ENCODE results near the gene WDR37.
"Not testable (repeated sequence)": the region's sequence is repeated elsewhere in the genome, so short reads cannot be mapped to it uniquely, and the experiment has no call there.

WDR37 gene

DNA sequence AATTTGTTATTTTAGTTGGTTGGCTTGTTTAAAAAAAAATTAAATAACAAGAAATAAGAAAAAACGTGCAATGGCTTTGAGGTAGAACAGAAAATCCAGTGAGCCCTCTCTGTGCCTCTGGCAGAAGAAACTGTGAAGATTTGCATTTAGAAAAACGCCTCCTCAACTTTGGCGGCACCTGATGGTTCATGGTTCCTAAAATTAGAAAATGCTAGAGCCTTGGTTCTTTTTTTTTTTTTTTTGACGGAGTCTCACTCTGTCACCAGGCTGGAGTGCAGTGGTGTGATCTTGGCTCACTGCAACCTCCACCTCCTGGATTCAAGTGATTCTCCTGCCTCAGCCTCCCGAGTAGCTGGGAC, 105.1 kb downstream of the WDR37 start:
- H2AK5ac ChIP-seq (ENCODE audit: low read depth, low read length); H2BK15ac ChIP-seq (ENCODE audit: low read length); H2AFZ ChIP-seq (ENCODE audit: low read length); H3K36me3 ChIP-seq (replicated peaks in 1 of 2; ENCODE audit: control insufficient read depth in 2 of 2, insufficient read depth in 2 of 2, low read length in 2 of 2); H3K27me3 ChIP-seq (ENCODE audit: control insufficient read depth in 3 of 3, insufficient read depth in 3 of 3, low read depth in 1 of 3, low read length in 3 of 3); H4K91ac ChIP-seq (ENCODE audit: low read depth, low read length, poor library complexity); H4K8ac ChIP-seq (ENCODE audit: low read depth, low read length); H3K9ac ChIP-seq (ENCODE audit: low read depth, low read length, poor library complexity); H2BK12ac ChIP-seq (ENCODE audit: low read length); DNase-seq (ENCODE audit: low spot score); H3K4me1 ChIP-seq (ENCODE audit: control insufficient read depth in 2 of 2, insufficient read depth in 1 of 2, low read depth in 1 of 2, low read length in 2 of 2); H3K27ac ChIP-seq (replicated peaks; ENCODE audit: low read length); H3K4me3 ChIP-seq (ENCODE audit: low read length in 2 of 2); H3K4me2 ChIP-seq (ENCODE audit: insufficient read depth, low read length, poor library complexity, severe bottlenecking); H3K14ac ChIP-seq (ENCODE audit: low read length); H2BK5ac ChIP-seq (ENCODE audit: low read length); H3K23ac ChIP-seq (ENCODE audit: low read depth, low read length, poor library complexity); H3K79me1 ChIP-seq (ENCODE audit: low read depth, low read length); H3K9me3 ChIP-seq (replicated peaks in 1 of 2; ENCODE audit: control insufficient read depth in 2 of 2, insufficient read depth in 1 of 2, low read depth in 1 of 2, low read length in 2 of 2); H2BK120ac ChIP-seq (ENCODE audit: low read depth, low read length); H3K4ac ChIP-seq (ENCODE audit: low read length); H3K18ac ChIP-seq (ENCODE audit: low read length): not testable (repeated sequence)
- no CpG with 5 or more reads among the region's 5 CpGs for WGBS, 2 donors (ENCODE audit: extremely low coverage in 2 of 2, insufficient read length in 2 of 2, insufficient replicate concordance in 1 of 2)

DNA sequence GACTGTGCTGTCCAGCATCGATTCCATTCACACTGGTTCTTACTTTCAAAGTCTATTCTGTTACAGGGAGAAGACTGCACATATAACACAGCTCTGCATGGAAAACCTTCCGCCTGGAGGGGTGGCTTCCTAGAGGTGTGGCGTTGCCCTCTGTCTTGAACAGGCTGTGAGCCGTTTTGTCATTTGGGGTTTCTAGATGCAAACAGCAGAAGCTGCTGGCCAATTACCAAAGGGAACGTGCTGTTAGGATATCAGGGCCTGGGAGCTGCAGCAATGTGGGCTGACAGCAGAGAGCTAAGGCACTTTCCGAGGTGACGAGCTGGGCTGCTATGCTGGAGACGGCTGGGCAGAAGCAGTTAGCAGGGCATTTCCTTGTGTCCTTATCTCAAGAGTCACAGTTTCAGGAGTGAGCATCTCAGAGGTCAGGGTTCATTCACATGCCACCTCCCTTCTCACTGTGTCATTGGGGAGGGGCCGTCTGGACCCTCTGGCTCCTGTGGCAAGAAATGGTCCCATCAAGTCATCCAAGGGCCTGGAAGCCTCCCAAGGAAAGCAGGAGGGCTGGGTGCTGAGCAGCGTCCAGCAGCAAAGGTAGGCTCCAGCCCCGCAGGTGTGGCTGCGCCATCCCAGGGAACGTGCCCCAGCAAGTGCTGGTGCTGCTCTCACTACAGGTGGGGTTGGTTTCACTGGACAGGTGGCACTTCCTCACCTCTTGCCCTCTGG, 106.5 kb downstream of the WDR37 start:
- Histone ChIP-seq H3K79me1 (ENCODE audit: low read depth, low read length) (no peaks in the 10 kb centered on the region), H3K4me2 (ENCODE audit: insufficient read depth, low read length, poor library complexity, severe bottlenecking) (no peak overlapping the region), H3K4me3 (ENCODE audit: low read length in 2 of 2) (peak overlapping the region in 1 of 2 donors; percentile 30), H3K27me3 (ENCODE audit: control insufficient read depth in 3 of 3, insufficient read depth in 3 of 3, low read depth in 1 of 3, low read length in 3 of 3) (peaks cover 0 to 2% (median 0%) of the 10 kb centered on the region in 3 experiments), H3K18ac (ENCODE audit: low read length) (peak overlapping the region; percentile 55), H3K4ac (ENCODE audit: low read length) (peak overlapping the region; percentile 67), H3K4me1 (ENCODE audit: control insufficient read depth in 2 of 2, insufficient read depth in 1 of 2, low read depth in 1 of 2, low read length in 2 of 2) (peaks cover 0 to 2% of the 10 kb centered on the region in 2 donors), H2BK5ac (ENCODE audit: low read length) (peak overlapping the region; percentile 7), H3K14ac (ENCODE audit: low read length) (no peak overlapping the region), H4K8ac (ENCODE audit: low read depth, low read length) (no peak overlapping the region), H2AK5ac (ENCODE audit: low read depth, low read length) (peak overlapping the region; percentile 66), H2AFZ (ENCODE audit: low read length) (no peak overlapping the region), H3K9me3 (replicated peaks in 1 of 2; ENCODE audit: control insufficient read depth in 2 of 2, insufficient read depth in 1 of 2, low read depth in 1 of 2, low read length in 2 of 2) (no peaks in the 10 kb centered on the region), H3K23ac (ENCODE audit: low read depth, low read length, poor library complexity) (no peak overlapping the region), H3K9ac (ENCODE audit: low read depth, low read length, poor library complexity) (peak overlapping the region; percentile 31), H3K27ac (replicated peaks; ENCODE audit: low read length) (no peak overlapping the region), H2BK120ac (ENCODE audit: low read depth, low read length) (no peak overlapping the region), H2BK12ac (ENCODE audit: low read length) (no peak overlapping the region), H4K91ac (ENCODE audit: low read depth, low read length, poor library complexity) (no peak overlapping the region), H2BK15ac (ENCODE audit: low read length) (no peak overlapping the region), H3K36me3 (replicated peaks in 1 of 2; ENCODE audit: control insufficient read depth in 2 of 2, insufficient read depth in 2 of 2, low read length in 2 of 2) (no peaks in the 10 kb centered on the region)
- WGBS, 2 donors (ENCODE audit: extremely low coverage in 2 of 2, insufficient read length in 2 of 2, insufficient replicate concordance in 1 of 2): no CpG with 5 or more reads among the region's 13 CpGs
- no peak for DNase-seq (ENCODE audit: low spot score)

DNA sequence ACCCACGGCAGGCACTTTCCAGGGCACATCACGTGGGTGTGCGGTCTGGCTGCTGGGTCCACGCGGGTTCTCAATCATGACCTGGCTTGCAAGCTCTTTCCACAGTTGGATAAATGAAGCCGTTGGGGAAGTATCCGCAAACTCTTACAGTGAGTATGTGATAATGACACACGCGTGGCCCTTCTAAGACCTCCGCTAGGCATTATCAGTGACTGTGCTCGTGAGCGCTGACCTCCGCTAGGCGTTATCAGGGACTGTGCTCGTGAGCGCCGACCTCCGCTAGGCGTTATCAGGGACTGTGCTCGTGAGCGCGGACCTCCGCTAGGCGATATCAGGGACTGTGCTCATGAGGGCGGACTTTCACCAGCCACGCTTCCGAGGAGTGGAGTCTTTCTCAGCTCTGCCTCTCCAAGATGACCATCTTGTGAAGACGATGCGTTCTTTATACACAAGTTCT, 107.0 kb downstream of the WDR37 start:
- Histone ChIP-seq H3K4ac (ENCODE audit: low read length) (peak overlapping the region; percentile 67), H3K9me3 (replicated peaks in 1 of 2; ENCODE audit: control insufficient read depth in 2 of 2, insufficient read depth in 1 of 2, low read depth in 1 of 2, low read length in 2 of 2) (no peaks in the 10 kb centered on the region), H3K18ac (ENCODE audit: low read length) (peak overlapping the region; percentile 55), H3K79me1 (ENCODE audit: low read depth, low read length) (no peaks in the 10 kb centered on the region), H3K27me3 (ENCODE audit: control insufficient read depth in 3 of 3, insufficient read depth in 3 of 3, low read depth in 1 of 3, low read length in 3 of 3) (peaks cover 0 to 2% (median 0%) of the 10 kb centered on the region in 3 experiments), H3K9ac (ENCODE audit: low read depth, low read length, poor library complexity) (peak overlapping the region; percentile 31), H2BK15ac (ENCODE audit: low read length) (no peak overlapping the region), H3K27ac (replicated peaks; ENCODE audit: low read length) (no peak overlapping the region), H3K4me3 (ENCODE audit: low read length in 2 of 2) (peak overlapping the region in 1 of 2 donors; percentile 30), H2AFZ (ENCODE audit: low read length) (no peak overlapping the region), H2BK120ac (ENCODE audit: low read depth, low read length) (no peak overlapping the region), H3K4me1 (ENCODE audit: control insufficient read depth in 2 of 2, insufficient read depth in 1 of 2, low read depth in 1 of 2, low read length in 2 of 2) (peaks cover 0 to 2% of the 10 kb centered on the region in 2 donors), H3K4me2 (ENCODE audit: insufficient read depth, low read length, poor library complexity, severe bottlenecking) (no peak overlapping the region), H2AK5ac (ENCODE audit: low read depth, low read length) (peak overlapping the region; percentile 66), H3K23ac (ENCODE audit: low read depth, low read length, poor library complexity) (no peak overlapping the region), H2BK12ac (ENCODE audit: low read length) (no peak overlapping the region), H3K36me3 (replicated peaks in 1 of 2; ENCODE audit: control insufficient read depth in 2 of 2, insufficient read depth in 2 of 2, low read length in 2 of 2) (no peaks in the 10 kb centered on the region), H2BK5ac (ENCODE audit: low read length) (no peak overlapping the region), H4K8ac (ENCODE audit: low read depth, low read length) (no peak overlapping the region), H4K91ac (ENCODE audit: low read depth, low read length, poor library complexity) (no peak overlapping the region), H3K14ac (ENCODE audit: low read length) (peak overlapping the region; percentile 27)
- DNase-seq (ENCODE audit: low spot score): no peak
- WGBS, 2 donors (ENCODE audit: extremely low coverage in 2 of 2, insufficient read length in 2 of 2, insufficient replicate concordance in 1 of 2): no CpG with 5 or more reads among the region's 29 CpGs

DNA sequence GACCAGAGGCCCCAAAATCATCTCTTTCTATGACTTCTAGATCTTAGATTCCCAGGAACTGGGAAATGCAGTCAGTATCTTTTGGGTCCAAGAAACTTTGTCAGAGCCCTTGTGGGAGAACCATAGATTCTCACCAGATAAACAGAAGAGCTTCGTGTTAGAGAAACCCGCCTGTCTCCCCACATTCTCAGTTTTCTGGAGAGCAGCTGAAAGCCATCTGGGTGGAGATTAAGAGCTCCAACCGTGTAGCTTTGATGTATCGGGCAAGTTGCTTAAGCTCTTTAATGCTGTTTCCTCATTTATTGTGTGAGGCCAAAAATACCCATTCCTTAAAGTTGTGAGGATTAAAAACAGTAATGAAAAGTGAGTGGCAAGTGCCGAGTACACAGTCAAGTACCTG, 107.6 kb downstream of the WDR37 start:
- Histone ChIP-seq H3K9ac (ENCODE audit: low read depth, low read length, poor library complexity) (no peak overlapping the region), H3K23ac (ENCODE audit: low read depth, low read length, poor library complexity) (no peak overlapping the region), H4K8ac (ENCODE audit: low read depth, low read length) (no peak overlapping the region), H3K27me3 (ENCODE audit: control insufficient read depth in 3 of 3, insufficient read depth in 3 of 3, low read depth in 1 of 3, low read length in 3 of 3) (peaks cover 0 to 2% (median 0%) of the 10 kb centered on the region in 3 experiments), H2AK5ac (ENCODE audit: low read depth, low read length) (no peak overlapping the region), H2AFZ (ENCODE audit: low read length) (no peak overlapping the region), H3K14ac (ENCODE audit: low read length) (no peak overlapping the region), H3K18ac (ENCODE audit: low read length) (no peak overlapping the region), H3K27ac (replicated peaks; ENCODE audit: low read length) (no peak overlapping the region), H3K36me3 (replicated peaks in 1 of 2; ENCODE audit: control insufficient read depth in 2 of 2, insufficient read depth in 2 of 2, low read length in 2 of 2) (no peaks in the 10 kb centered on the region), H2BK12ac (ENCODE audit: low read length) (no peak overlapping the region), H2BK120ac (ENCODE audit: low read depth, low read length) (no peak overlapping the region), H2BK15ac (ENCODE audit: low read length) (no peak overlapping the region), H4K91ac (ENCODE audit: low read depth, low read length, poor library complexity) (no peak overlapping the region), H3K79me1 (ENCODE audit: low read depth, low read length) (no peaks in the 10 kb centered on the region), H3K4me1 (ENCODE audit: control insufficient read depth in 2 of 2, insufficient read depth in 1 of 2, low read depth in 1 of 2, low read length in 2 of 2) (peaks cover 0 to 2% of the 10 kb centered on the region in 2 donors), H3K4ac (ENCODE audit: low read length) (no peak overlapping the region), H3K9me3 (replicated peaks in 1 of 2; ENCODE audit: control insufficient read depth in 2 of 2, insufficient read depth in 1 of 2, low read depth in 1 of 2, low read length in 2 of 2) (no peaks in the 10 kb centered on the region), H2BK5ac (ENCODE audit: low read length) (no peak overlapping the region), H3K4me2 (ENCODE audit: insufficient read depth, low read length, poor library complexity, severe bottlenecking) (no peak overlapping the region), H3K4me3 (ENCODE audit: low read length in 2 of 2) (no peak overlapping the region)
- WGBS, 2 donors (ENCODE audit: extremely low coverage in 2 of 2, insufficient read length in 2 of 2, insufficient replicate concordance in 1 of 2): no CpG with 5 or more reads among the region's 5 CpGs
- no peak for DNase-seq (ENCODE audit: low spot score)
